GM20000 (cell line): ENCODE measurements around the gene CYP1B1.

Experiments
- DNase-seq: peaks from one replicate; pipeline ENCODE4 v3.0.0; 2012; ENCODE audit warnings: low spot score
- TF ChIP-seq, protein P1 (sequence below): IDR thresholded peaks from 2 replicates; pipeline ENCODE4 v1.5.1; 2012; ENCODE audit warnings: mild to moderate bottlenecking, control low read depth; ENCODE audit errors: extremely low read depth, missing control alignments

The CYP1B1 gene

DNA sequence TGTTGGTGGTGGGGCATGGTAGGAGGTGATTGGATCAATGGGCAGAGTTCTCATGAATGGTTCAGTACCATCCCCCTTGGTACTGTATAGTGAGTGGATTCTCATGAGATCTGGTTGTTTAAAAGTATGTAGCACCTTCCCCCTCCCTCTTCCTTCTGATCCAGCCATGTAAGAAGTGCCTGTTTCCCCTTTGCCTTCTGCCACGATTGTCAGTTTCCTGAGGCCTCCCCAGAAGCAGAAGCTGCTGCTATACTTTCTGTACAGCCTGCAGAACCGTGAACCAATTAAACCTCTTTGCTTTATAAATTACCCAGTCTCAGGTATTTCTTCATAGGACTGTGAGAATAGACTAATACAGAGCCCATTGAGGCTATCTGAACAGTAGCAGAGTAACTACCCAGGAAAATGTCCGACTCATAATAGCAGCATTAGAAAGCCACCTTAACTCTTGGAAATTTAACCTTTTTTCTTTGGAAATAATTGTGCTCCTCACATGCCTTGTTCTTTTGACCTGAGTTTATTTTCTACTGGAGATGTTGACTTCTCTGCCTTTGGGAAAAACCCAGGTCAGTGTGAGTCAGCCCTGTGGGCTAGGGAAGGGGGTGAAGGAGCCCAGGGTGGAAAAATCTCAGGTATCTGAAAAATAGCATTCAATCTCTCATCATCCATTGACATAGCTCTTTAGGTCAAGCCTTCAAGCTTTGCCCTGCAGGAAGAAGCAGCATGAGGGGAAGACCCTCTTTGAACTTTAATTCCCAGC, 18.1 kb downstream of the CYP1B1 start:
- DNase-seq: no peak
- TF ChIP-seq, protein P1, sequence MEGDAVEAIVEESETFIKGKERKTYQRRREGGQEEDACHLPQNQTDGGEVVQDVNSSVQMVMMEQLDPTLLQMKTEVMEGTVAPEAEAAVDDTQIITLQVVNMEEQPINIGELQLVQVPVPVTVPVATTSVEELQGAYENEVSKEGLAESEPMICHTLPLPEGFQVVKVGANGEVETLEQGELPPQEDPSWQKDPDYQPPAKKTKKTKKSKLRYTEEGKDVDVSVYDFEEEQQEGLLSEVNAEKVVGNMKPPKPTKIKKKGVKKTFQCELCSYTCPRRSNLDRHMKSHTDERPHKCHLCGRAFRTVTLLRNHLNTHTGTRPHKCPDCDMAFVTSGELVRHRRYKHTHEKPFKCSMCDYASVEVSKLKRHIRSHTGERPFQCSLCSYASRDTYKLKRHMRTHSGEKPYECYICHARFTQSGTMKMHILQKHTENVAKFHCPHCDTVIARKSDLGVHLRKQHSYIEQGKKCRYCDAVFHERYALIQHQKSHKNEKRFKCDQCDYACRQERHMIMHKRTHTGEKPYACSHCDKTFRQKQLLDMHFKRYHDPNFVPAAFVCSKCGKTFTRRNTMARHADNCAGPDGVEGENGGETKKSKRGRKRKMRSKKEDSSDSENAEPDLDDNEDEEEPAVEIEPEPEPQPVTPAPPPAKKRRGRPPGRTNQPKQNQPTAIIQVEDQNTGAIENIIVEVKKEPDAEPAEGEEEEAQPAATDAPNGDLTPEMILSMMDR: no peak

- TF ChIP-seq, protein P1: no peak
- no peak for DNase-seq
Measured at GRCh38 chr2:38056216-38056615, 19.7 kb downstream of the CYP1B1 start.

- TF ChIP-seq, protein P1: no peak
- no peak for DNase-seq
Measured at GRCh38 chr2:38045811-38046210, 30.1 kb downstream of the CYP1B1 start.

- no peak for DNase-seq
- TF ChIP-seq, protein P1: no peak
Measured at GRCh38 chr2:38039121-38039910, 36.6 kb downstream of the CYP1B1 start.

- TF ChIP-seq, protein P1: no peak
- DNase-seq: no peak
Measured at GRCh38 chr2:38038682-38039081, 37.3 kb downstream of the CYP1B1 start.

GRCh38 chr2:38037757-38038621, 38.0 kb downstream of the CYP1B1 start:
- DNase-seq: peak; percentile 74

More at GRCh38 chr2:38037757-38038621, 38.0 kb downstream of the CYP1B1 start:
- TF ChIP-seq, protein P1: peak; percentile 39
